Astrocyte of the cerebellum (primary cell): ENCODE measurements around the gene TBC1D7.

ENCODE experiments used
- DNase-seq: peaks from one replicate; pipeline ENCODE4 v3.0.0-alpha.2; 2011; ENCODE audit warnings: low read depth
- H3K4me3 ChIP-seq: 2 replicates; pipeline ENCODE4 v1.5.1; 2011; ENCODE audit warnings: mild to moderate bottlenecking, low read depth, low read length, moderate library complexity
- CTCF ChIP-seq: IDR thresholded peaks from 2 replicates; pipeline ENCODE4 v1.5.1; 2012; ENCODE audit warnings: low read length, low read depth, moderate library complexity, mild to moderate bottlenecking; ENCODE audit errors: missing control alignments
- in situ Hi-C: cut with HindIII; loops from 2 replicates; pipeline ENCODE4 v1.10.0; 2017; ENCODE audit warnings: low sequenced_read_pairs

Gene TBC1D7

GRCh38 chr6:13260831-13261230 lies 67.5 kb downstream of the TBC1D7 start:
- DNase-seq, result no peak

GRCh38 chr6:13260101-13260598 lies 68.2 kb downstream of the TBC1D7 start:
- no peak for TF ChIP-seq CTCF
- H3K4me3 ChIP-seq, result no peak overlapping the region
- no peak for DNase-seq
- in situ Hi-C loops, result no loop called here

More at GRCh38 chr6:13260831-13261230, 67.5 kb downstream of the TBC1D7 start:
- in situ Hi-C loops, result no loop called here
- no peak overlapping the region for H3K4me3 ChIP-seq
- no peak for TF ChIP-seq CTCF

- no peak for TF ChIP-seq CTCF
- DNase-seq, result no peak
- in situ Hi-C loops, result loop anchor here (10.0 kb wide), 1 partner anchor 255 kb away; no protein-coding TSS in a partner anchor
- H3K4me3 ChIP-seq, result no peak overlapping the region
Observed at GRCh38 chr6:13259393-13259792, 68.9 kb downstream of the TBC1D7 start.

- H3K4me3 ChIP-seq, result no peak overlapping the region
- no peak for DNase-seq
- in situ Hi-C loops, result loop anchor here (10.0 kb wide), 1 partner anchor 252 kb away; no protein-coding TSS in a partner anchor
- TF ChIP-seq CTCF, result no peak
Observed at GRCh38 chr6:13256266-13257001, 71.9 kb downstream of the TBC1D7 start.
